HG02571 (cell line): ENCODE data around the gene DENND1A.
"Not testable (repeated sequence)": the region's sequence is repeated elsewhere in the genome, so short reads cannot be mapped to it uniquely, and the experiment has no call there.

Experiments used
- ATAC-seq: cut with Tn5 transposase; IDR thresholded peaks from one replicate; pipeline ENCODE4 v1.9.1; 2021; ENCODE audit warnings: mild to moderate bottlenecking, moderate library complexity; ENCODE audit not compliant: unreplicated experiment

Gene DENND1A

GRCh38 chr9:123336959-123337358 lies 593.0 kb downstream of the DENND1A start:
- no peak for ATAC-seq

DNA sequence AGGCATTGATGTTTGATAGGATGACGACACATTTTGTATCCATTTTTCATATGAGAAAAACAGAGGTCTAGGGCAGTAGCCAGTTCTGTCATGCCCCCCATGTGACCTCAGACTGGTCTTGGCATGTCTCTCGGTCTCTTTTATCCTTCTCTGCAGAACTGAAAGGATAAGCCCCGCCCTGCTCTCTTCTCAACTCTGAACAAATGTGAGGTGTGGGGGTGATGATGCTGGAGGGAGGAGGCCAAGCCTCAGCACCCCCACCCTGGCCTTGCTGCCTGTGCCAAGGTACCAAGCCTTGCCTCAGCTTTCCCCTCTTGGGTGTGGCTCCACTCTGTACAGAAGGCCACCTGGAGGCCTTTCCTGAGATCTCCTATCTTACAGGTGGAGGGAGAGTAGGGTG lies 593.5 kb downstream of the DENND1A start:
- no peak for ATAC-seq

DNA sequence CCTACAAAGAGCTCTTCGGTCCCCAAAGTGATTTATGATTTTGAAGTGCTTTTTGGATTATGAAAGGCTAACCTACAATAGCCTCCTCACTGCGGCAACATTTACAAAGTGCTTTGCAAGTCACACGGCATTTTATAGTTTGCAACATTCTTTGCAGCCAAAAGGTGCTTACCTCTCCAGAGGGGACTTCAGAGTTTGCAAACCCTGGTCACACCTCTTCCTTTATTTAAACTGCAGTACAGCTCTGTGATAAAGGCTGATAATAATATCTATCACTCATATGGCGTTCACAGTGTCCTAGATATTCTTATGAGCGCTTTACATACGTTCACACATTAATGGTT lies 594.0 kb downstream of the DENND1A start:
- no peak for ATAC-seq

DNA sequence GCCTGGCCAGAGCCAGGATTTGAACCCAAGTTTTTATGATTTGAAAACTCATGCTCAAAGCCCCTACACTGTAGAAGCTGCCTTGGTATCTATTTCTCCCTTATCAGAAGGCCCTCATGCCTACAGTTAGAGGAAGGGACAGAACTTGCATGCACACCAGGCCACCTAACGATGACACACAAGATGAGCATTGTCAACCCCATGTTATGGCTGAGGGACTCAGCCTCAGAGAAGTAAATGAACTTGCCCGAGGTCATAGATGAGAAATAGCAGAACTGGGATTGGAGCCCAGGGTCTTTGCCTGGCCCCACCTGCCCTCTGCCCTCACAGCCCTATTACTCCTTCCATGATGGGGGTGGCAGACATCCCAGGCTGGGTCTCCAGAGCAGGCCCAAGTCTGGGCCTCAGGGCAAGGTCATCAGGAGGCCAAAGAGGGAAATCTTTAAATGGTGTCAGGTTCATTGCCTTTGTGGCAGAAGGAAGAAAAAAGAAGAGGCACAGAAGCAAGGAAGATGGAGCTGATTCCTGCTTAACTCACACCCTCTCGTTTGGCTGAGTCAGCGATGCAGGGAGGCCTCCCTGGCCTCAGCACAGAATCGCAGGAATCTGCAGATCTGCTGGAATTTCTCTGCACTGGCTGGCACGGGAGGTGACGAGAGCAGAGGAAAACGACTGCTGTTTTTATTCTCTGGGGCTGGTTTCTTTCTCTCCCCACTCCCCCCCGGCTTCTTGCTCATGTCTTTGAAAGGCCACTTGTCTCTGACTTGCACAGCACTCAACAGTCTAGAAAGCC lies 594.5 kb downstream of the DENND1A start:
- ATAC-seq: no peak

DNA sequence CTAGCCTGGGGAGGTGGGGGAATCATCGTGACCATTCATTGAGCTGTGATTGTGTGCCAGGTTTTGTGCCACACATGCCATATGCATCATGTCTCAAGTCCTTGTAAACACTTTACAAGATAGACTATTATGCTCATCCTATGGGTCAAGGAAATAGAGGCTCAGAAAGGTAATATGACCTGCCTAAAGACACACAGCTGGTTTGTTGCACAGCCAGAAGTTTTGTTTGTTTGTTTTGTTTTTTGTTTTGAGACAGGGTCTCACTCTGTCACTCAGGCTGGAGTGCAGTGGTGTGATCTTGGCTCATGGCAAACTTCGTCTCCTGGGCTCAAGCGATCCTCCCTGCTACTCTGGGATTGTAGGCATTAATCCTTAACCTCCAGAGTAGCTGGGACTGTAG lies 595.3 kb downstream of the DENND1A start:
- no peak for ATAC-seq

GRCh38 chr9:123333058-123333669 lies 596.8 kb downstream of the DENND1A start:
- not testable (repeated sequence) for ATAC-seq

DNA sequence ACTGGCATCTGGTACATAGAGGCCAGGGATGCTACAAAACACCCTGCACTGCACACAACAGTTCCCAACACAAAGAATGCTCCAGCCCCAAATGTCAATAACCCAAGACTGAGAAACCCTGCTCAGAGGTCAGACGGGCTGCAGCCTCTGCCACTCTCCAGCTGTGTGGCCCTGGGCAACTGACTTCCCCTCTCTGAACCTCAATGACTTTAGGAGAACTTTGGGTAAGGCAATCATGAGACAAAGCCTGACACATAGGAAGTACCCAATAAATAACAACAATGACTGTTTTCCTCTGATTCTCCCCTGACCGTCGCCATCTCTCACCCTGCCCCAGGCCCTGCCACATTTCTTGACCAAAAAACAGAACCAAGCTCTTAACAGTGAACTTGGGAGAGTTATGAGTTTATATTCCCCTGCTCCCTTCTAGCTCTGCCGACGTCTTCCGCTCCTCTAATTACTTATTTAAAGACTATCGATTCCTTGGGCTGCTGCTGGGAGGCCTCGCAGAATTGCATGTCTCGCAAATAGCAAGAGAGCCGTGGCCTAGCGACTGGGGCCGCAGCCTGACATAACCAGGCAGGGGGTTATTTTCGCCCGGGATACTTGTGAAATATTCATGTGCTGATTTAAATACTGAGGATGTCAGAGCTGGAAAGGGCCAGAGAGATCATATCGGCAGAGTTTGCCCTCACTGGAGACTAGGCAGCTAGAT lies 598.4 kb downstream of the DENND1A start:
- ATAC-seq: no peak
